Neural cell (in vitro differentiated cells): ENCODE measurements around the gene CCNDBP1. TPM values are rescaled to one million over a fixed set of nuclear protein-coding genes. Genes with fewer than 3 reads are reported as not detected.

Experiments
- H2AFZ ChIP-seq: fragments of 200-600, 300-800 bp; sonication (generic), shearing (Covaris generic); 2 replicates; pipeline ENCODE4 v1.6.0; 2014; ENCODE audit warnings: low read depth, mild to moderate bottlenecking, antibody characterized with exemption, low read length, moderate library complexity
- H3F3A ChIP-seq: fragments of 200-600 bp; shearing (Covaris generic); 2 replicates; pipeline ENCODE4 v1.6.1; 2016; ENCODE audit warnings: mild to moderate bottlenecking, moderate library complexity, mixed read lengths, antibody characterized with exemption, low read length; ENCODE audit not compliant: insufficient read depth, poor library complexity, severe bottlenecking
- H3K27ac ChIP-seq: fragments of 200-600, 300-800 bp; sonication (generic), shearing (Covaris generic); 2 replicates; pipeline ENCODE4 v1.5.1; 2014; ENCODE audit warnings: mild to moderate bottlenecking, low read length, moderate library complexity
- H3K27me3 ChIP-seq: fragments of 300-800, 200-600 bp; sonication (generic), shearing (Covaris generic); 2 replicates; pipeline ENCODE4 v1.6.0; 2014; ENCODE audit warnings: mild to moderate bottlenecking, low read depth, low read length, moderate library complexity; ENCODE audit not compliant: insufficient read depth
- H3K36me3 ChIP-seq: fragments of 300-800, 200-600 bp; sonication (generic), shearing (Covaris generic); 2 replicates; pipeline ENCODE4 v1.5.1; 2014; ENCODE audit warnings: mild to moderate bottlenecking, antibody characterized with exemption, low read length, moderate library complexity; ENCODE audit not compliant: insufficient read depth
- H3K4me2 ChIP-seq: fragments of 300-800, 200-600 bp; sonication (generic), shearing (Covaris generic); 2 replicates; pipeline ENCODE4 v1.6.0; 2014; ENCODE audit warnings: mild to moderate bottlenecking, low read length
- H3K4me3 ChIP-seq: fragments of 300-800, 200-600 bp; sonication (generic), shearing (Covaris generic); 2 replicates; pipeline ENCODE4 v1.5.1; 2014; ENCODE audit warnings: mild to moderate bottlenecking, low read length, moderate library complexity
- H3K79me2 ChIP-seq: fragments of 200-600 bp; shearing (Covaris generic); replicated peaks from 2 replicates; pipeline ENCODE4 v1.6.0; 2014; ENCODE audit warnings: mild to moderate bottlenecking, low read length, moderate library complexity; ENCODE audit not compliant: insufficient read depth
- H3K9ac ChIP-seq: fragments of 300-800, 200-600 bp; sonication (generic), shearing (Covaris generic); 2 replicates; pipeline ENCODE4 v1.6.1; 2016; ENCODE audit warnings: mild to moderate bottlenecking, low read length, mixed read lengths
- H3K9me2 ChIP-seq: fragments of 200-600 bp; shearing (Covaris generic); 2 replicates; pipeline ENCODE4 v1.6.1; 2016; ENCODE audit warnings: mild to moderate bottlenecking, low read length, mixed read lengths; ENCODE audit not compliant: insufficient read depth
- H3K9me3 ChIP-seq: fragments of 200-600, 300-800 bp; sonication (generic), shearing (Covaris generic); 2 replicates; pipeline ENCODE4 v1.6.1; 2016; ENCODE audit warnings: mild to moderate bottlenecking, mixed run types, low read length, moderate library complexity, mixed read lengths
- H4K20me1 ChIP-seq: fragments of 200-600 bp; shearing (Covaris generic); 2 replicates; pipeline ENCODE4 v1.6.1; 2016; ENCODE audit warnings: mild to moderate bottlenecking, mixed run types; ENCODE audit not compliant: insufficient read depth
- CTCF ChIP-seq: fragments of 450-650 bp; IDR thresholded peaks from 2 replicates; pipeline ENCODE4 v1.5.1; 2014; ENCODE audit warnings: antibody characterized with exemption, mild to moderate bottlenecking, moderate library complexity; ENCODE audit not compliant: poor library complexity, severe bottlenecking
- EP300 ChIP-seq: fragments of 450-650 bp; conservative IDR thresholded peaks from 2 replicates; pipeline ENCODE4 v1.6.1; 2014; ENCODE audit warnings: antibody characterized with exemption, mild to moderate bottlenecking, moderate library complexity; ENCODE audit not compliant: poor library complexity, severe bottlenecking
- EZH2 ChIP-seq: fragments of 200-600, 300-800 bp; shearing (Covaris generic), sonication (generic); IDR thresholded peaks from 2 replicates; pipeline ENCODE4 v1.6.1; 2014; ENCODE audit warnings: antibody characterized with exemption, low read length, borderline replicate concordance, mild to moderate bottlenecking; ENCODE audit not compliant: insufficient read depth, poor library complexity, severe bottlenecking
- MXI1 ChIP-seq: fragments of 450-650 bp; conservative IDR thresholded peaks from 2 replicates; pipeline ENCODE4 v1.6.1; 2014; ENCODE audit warnings: antibody characterized with exemption, mild to moderate bottlenecking; ENCODE audit not compliant: poor library complexity, severe bottlenecking
- POLR2AphosphoS5 ChIP-seq: IDR thresholded peaks from 2 replicates; pipeline ENCODE4 v1.6.1; 2012
- RAD21 ChIP-seq: fragments of 450-650 bp; conservative IDR thresholded peaks from 2 replicates; pipeline ENCODE4 v1.6.1; 2014; ENCODE audit warnings: antibody characterized with exemption, mild to moderate bottlenecking, moderate library complexity
- SMC3 ChIP-seq: fragments of 450-650 bp; conservative IDR thresholded peaks from 2 replicates; pipeline ENCODE4 v1.6.1; 2014; ENCODE audit warnings: antibody characterized with exemption, mild to moderate bottlenecking, moderate library complexity; ENCODE audit not compliant: poor library complexity
- TAF1 ChIP-seq: IDR thresholded peaks from 2 replicates; pipeline ENCODE4 v1.6.1; 2012; ENCODE audit warnings: low read depth
- polyA plus RNA-seq: library from polyadenylated mRNA; depleted of rRNA; stranded (reverse); fragments of >200 nt; gene quantifications from 2 replicates; pipeline ENCODE4 v1.2.3, GENCODE V29; 2014
- TF ChIP-seq, protein P1 (sequence below): IDR thresholded peaks from 2 replicates; pipeline ENCODE4 v1.6.1; 2012; ENCODE audit warnings: borderline replicate concordance

Gene CCNDBP1
- polyA plus RNA-seq, 1 donor from 2014 or later, result 67.6 TPM

GRCh38 chr15:43183270-43183669 lies 1.9 kb upstream of the CCNDBP1 start:
- H3K9ac ChIP-seq, result no peak overlapping the region
- H3K4me2 ChIP-seq, result no peak overlapping the region
- TF ChIP-seq, protein P1, sequence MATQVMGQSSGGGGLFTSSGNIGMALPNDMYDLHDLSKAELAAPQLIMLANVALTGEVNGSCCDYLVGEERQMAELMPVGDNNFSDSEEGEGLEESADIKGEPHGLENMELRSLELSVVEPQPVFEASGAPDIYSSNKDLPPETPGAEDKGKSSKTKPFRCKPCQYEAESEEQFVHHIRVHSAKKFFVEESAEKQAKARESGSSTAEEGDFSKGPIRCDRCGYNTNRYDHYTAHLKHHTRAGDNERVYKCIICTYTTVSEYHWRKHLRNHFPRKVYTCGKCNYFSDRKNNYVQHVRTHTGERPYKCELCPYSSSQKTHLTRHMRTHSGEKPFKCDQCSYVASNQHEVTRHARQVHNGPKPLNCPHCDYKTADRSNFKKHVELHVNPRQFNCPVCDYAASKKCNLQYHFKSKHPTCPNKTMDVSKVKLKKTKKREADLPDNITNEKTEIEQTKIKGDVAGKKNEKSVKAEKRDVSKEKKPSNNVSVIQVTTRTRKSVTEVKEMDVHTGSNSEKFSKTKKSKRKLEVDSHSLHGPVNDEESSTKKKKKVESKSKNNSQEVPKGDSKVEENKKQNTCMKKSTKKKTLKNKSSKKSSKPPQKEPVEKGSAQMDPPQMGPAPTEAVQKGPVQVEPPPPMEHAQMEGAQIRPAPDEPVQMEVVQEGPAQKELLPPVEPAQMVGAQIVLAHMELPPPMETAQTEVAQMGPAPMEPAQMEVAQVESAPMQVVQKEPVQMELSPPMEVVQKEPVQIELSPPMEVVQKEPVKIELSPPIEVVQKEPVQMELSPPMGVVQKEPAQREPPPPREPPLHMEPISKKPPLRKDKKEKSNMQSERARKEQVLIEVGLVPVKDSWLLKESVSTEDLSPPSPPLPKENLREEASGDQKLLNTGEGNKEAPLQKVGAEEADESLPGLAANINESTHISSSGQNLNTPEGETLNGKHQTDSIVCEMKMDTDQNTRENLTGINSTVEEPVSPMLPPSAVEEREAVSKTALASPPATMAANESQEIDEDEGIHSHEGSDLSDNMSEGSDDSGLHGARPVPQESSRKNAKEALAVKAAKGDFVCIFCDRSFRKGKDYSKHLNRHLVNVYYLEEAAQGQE, result no peak
- TF ChIP-seq EP300 (no peak), CTCF (no peak), SMC3 (no peak), TAF1 (no peak), POLR2AphosphoS5 (no peak), EZH2 (no peak), RAD21 (no peak), MXI1 (no peak)
- H3K27me3 ChIP-seq, result no peaks in the 10 kb centered on the region
- H3K36me3 ChIP-seq, result no peaks in the 10 kb centered on the region
- no peaks in the 10 kb centered on the region for H3F3A ChIP-seq
- H3K4me3 ChIP-seq, result no peak overlapping the region
- H4K20me1 ChIP-seq, result no peaks in the 10 kb centered on the region
- H2AFZ ChIP-seq, result no peak overlapping the region
- H3K9me2 ChIP-seq, result no peaks in the 10 kb centered on the region
- no peaks in the 10 kb centered on the region for H3K9me3 ChIP-seq
- H3K27ac ChIP-seq, result no peak overlapping the region
- peaks cover 16% of the 10 kb centered on the region for H3K79me2 ChIP-seq

- Histone ChIP-seq H3K36me3 (no peaks in the 10 kb centered on the region), H3F3A (no peaks in the 10 kb centered on the region), H3K4me3 (peak overlapping the region; percentile 80), H2AFZ (peak overlapping the region; percentile 99), H3K9me2 (no peaks in the 10 kb centered on the region), H3K79me2 (peaks cover 16% of the 10 kb centered on the region), H4K20me1 (no peaks in the 10 kb centered on the region), H3K9me3 (no peaks in the 10 kb centered on the region), H3K27ac (peak overlapping the region; percentile 75), H3K27me3 (no peaks in the 10 kb centered on the region), H3K4me2 (peak overlapping the region; percentile 87), H3K9ac (peak overlapping the region; percentile 91)
- TF ChIP-seq RAD21 (no peak), TAF1 (peak; percentile 20), POLR2AphosphoS5 (no peak), EP300 (no peak), SMC3 (no peak)
- TF ChIP-seq, protein P1, result no peak
These were observed 637 bp upstream of the CCNDBP1 start for GRCh38 chr15:43184407-43185124.
